ENCODE results near the gene EPRS1.

GRCh38 chr1:220084460-220084859, 38.2 kb upstream of the EPRS1 start:
- TF ChIP-seq CTCF (conservative IDR thresholded peaks at IDR 0.05) (no peak), EZH2 (IDR thresholded peaks at IDR 0.05; ENCODE audit: low read depth) (no peak)
